Measurements from ENCODE around the gene SH2D3A.
A peak's percentile ranks its signal among the peaks of the same experiment; 100 is the strongest.

The SH2D3A gene

GRCh38 chr19:6729573-6730152, 37.6 kb downstream of the SH2D3A start:
- DNase-seq (ENCODE audit: low read depth, low spot score), result no peak
- H3K4me3 ChIP-seq (ENCODE audit: low read length), result no peak overlapping the region

- H3K4me3 ChIP-seq (ENCODE audit: low read length), result no peak overlapping the region
- DNase-seq (ENCODE audit: low read depth, low spot score), result no peak
Observed at GRCh38 chr19:6728346-6728745, 38.9 kb downstream of the SH2D3A start.

GRCh38 chr19:6725513-6726231, 41.6 kb downstream of the SH2D3A start:
- no peak for DNase-seq (ENCODE audit: low read depth, low spot score)

GRCh38 chr19:6724631-6725492, 42.4 kb downstream of the SH2D3A start:
- DNase-seq (ENCODE audit: low read depth, low spot score), result no peak

More at GRCh38 chr19:6725513-6726231, 41.6 kb downstream of the SH2D3A start:
- H3K4me3 ChIP-seq (ENCODE audit: low read length), result no peak overlapping the region

GRCh38 chr19:6723738-6724137, 43.5 kb downstream of the SH2D3A start:
- H3K4me3 ChIP-seq (ENCODE audit: low read length), result no peak overlapping the region
- DNase-seq (ENCODE audit: low read depth, low spot score), result no peak

More at GRCh38 chr19:6724631-6725492, 42.4 kb downstream of the SH2D3A start:
- no peak overlapping the region for H3K4me3 ChIP-seq (ENCODE audit: low read length)

GRCh38 chr19:6723108-6723618, 44.1 kb downstream of the SH2D3A start:
- H3K4me3 ChIP-seq (ENCODE audit: low read length), result no peak overlapping the region
- no peak for DNase-seq (ENCODE audit: low read depth, low spot score)

- no peak for DNase-seq (ENCODE audit: low read depth, low spot score)
- H3K4me3 ChIP-seq (ENCODE audit: low read length), result no peak overlapping the region
Observed at GRCh38 chr19:6721773-6722172, 45.5 kb downstream of the SH2D3A start.

GRCh38 chr19:6721138-6721474, 46.1 kb downstream of the SH2D3A start:
- no peak overlapping the region for H3K4me3 ChIP-seq (ENCODE audit: low read length)
- DNase-seq (ENCODE audit: low read depth, low spot score), result no peak

- DNase-seq (ENCODE audit: low read depth, low spot score), result no peak
- no peak within 1 kb of the TSS for H3K4me3 ChIP-seq (ENCODE audit: low read length)
Observed at GRCh38 chr19:6720369-6721137, 46.7 kb downstream of the SH2D3A start, which contains the start of gene C3. C3 (minus strand) TSS chr19:6720650; CDS start chr19:6720589, 61 bp downstream.

- H3K4me3 ChIP-seq (ENCODE audit: low read length), result no peak overlapping the region
- DNase-seq (ENCODE audit: low read depth, low spot score), result no peak
Observed at GRCh38 chr19:6719992-6720368, 47.3 kb downstream of the SH2D3A start.

GRCh38 chr19:6719540-6719861, 47.7 kb downstream of the SH2D3A start:
- no peak overlapping the region for H3K4me3 ChIP-seq (ENCODE audit: low read length)
- DNase-seq (ENCODE audit: low read depth, low spot score), result no peak

- DNase-seq (ENCODE audit: low read depth, low spot score), result peak; percentile 47
- no peak overlapping the region for H3K4me3 ChIP-seq (ENCODE audit: low read length)
Observed at GRCh38 chr19:6718741-6719539, 48.3 kb downstream of the SH2D3A start.

GRCh38 chr19:6718111-6718740, 49.0 kb downstream of the SH2D3A start:
- H3K4me3 ChIP-seq (ENCODE audit: low read length), result no peak overlapping the region
- no peak for DNase-seq (ENCODE audit: low read depth, low spot score)

GRCh38 chr19:6717441-6717971, 49.7 kb downstream of the SH2D3A start:
- DNase-seq (ENCODE audit: low read depth, low spot score), result peak; percentile 8
- H3K4me3 ChIP-seq (ENCODE audit: low read length), result no peak overlapping the region

GRCh38 chr19:6717036-6717435, 50.2 kb downstream of the SH2D3A start:
- H3K4me3 ChIP-seq (ENCODE audit: low read length), result no peak overlapping the region
- no peak for DNase-seq (ENCODE audit: low read depth, low spot score)

GRCh38 chr19:6716610-6716970, 50.6 kb downstream of the SH2D3A start:
- no peak overlapping the region for H3K4me3 ChIP-seq (ENCODE audit: low read length)
- no peak for DNase-seq (ENCODE audit: low read depth, low spot score)

GRCh38 chr19:6714749-6715555, 52.3 kb downstream of the SH2D3A start:
- no peak overlapping the region for H3K4me3 ChIP-seq (ENCODE audit: low read length)
- no peak for DNase-seq (ENCODE audit: low read depth, low spot score)

All from Jurkat, Clone E6-1 (cell line).